ENCODE data around the gene STRA8. TPM values are rescaled to one million over a fixed set of nuclear protein-coding genes. Genes with fewer than 3 reads are reported as not detected.

The STRA8 gene
- polyA plus RNA-seq, 1 donor from 2014 or later: not detected

DNA sequence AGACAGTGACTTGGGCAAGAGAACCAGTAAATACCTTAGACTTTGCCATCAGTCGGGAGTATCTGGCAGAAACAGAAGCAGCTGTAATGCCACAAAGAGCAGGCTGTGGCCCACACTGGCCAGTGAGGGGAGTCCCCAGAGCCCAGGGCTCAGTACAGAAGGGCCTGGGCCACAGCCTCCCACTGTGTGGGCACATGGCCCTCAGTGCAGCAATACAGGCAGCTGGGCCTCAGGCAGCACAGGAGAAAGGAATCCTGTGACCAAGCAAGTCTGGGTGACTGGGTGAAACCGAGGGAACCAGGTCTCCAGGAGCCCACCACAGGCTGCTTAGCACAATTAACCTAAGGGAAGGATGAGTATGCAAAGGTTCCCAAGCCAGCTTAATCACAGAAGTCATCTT lies 36.3 kb upstream of the STRA8 start:
- Histone ChIP-seq H3K36me3 (ENCODE audit: insufficient read depth, low read length) (no peaks in the 10 kb centered on the region), H2AFZ (ENCODE audit: low read depth, low read length) (no peak overlapping the region), H3F3A (ENCODE audit: insufficient read depth, low read length, poor library complexity, severe bottlenecking) (no peaks in the 10 kb centered on the region), H3K9ac (ENCODE audit: low read length) (no peak overlapping the region), H3K4me3 (ENCODE audit: low read length) (no peak overlapping the region), H3K9me2 (ENCODE audit: insufficient read depth, low read length) (no peaks in the 10 kb centered on the region), H3K27ac (ENCODE audit: low read length) (no peak overlapping the region), H3K27me3 (ENCODE audit: insufficient read depth, low read depth, low read length) (no peaks in the 10 kb centered on the region), H4K20me1 (ENCODE audit: insufficient read depth) (no peaks in the 10 kb centered on the region), H3K9me3 (ENCODE audit: low read length) (no peaks in the 10 kb centered on the region), H3K79me2 (replicated peaks; ENCODE audit: insufficient read depth, low read length) (no peaks in the 10 kb centered on the region), H3K4me2 (ENCODE audit: low read length) (no peak overlapping the region)
- no peak for TF ChIP-seq POLR2AphosphoS5 (IDR thresholded peaks at IDR 0.05)
- TF ChIP-seq SMC3 (conservative IDR thresholded peaks at IDR 0.05; ENCODE audit: poor library complexity): no peak
- TF ChIP-seq TAF1 (IDR thresholded peaks at IDR 0.05; ENCODE audit: low read depth): no peak
- TF ChIP-seq, protein P1, sequence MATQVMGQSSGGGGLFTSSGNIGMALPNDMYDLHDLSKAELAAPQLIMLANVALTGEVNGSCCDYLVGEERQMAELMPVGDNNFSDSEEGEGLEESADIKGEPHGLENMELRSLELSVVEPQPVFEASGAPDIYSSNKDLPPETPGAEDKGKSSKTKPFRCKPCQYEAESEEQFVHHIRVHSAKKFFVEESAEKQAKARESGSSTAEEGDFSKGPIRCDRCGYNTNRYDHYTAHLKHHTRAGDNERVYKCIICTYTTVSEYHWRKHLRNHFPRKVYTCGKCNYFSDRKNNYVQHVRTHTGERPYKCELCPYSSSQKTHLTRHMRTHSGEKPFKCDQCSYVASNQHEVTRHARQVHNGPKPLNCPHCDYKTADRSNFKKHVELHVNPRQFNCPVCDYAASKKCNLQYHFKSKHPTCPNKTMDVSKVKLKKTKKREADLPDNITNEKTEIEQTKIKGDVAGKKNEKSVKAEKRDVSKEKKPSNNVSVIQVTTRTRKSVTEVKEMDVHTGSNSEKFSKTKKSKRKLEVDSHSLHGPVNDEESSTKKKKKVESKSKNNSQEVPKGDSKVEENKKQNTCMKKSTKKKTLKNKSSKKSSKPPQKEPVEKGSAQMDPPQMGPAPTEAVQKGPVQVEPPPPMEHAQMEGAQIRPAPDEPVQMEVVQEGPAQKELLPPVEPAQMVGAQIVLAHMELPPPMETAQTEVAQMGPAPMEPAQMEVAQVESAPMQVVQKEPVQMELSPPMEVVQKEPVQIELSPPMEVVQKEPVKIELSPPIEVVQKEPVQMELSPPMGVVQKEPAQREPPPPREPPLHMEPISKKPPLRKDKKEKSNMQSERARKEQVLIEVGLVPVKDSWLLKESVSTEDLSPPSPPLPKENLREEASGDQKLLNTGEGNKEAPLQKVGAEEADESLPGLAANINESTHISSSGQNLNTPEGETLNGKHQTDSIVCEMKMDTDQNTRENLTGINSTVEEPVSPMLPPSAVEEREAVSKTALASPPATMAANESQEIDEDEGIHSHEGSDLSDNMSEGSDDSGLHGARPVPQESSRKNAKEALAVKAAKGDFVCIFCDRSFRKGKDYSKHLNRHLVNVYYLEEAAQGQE (IDR thresholded peaks at IDR 0.05; ENCODE audit: borderline replicate concordance): no peak
- TF ChIP-seq EP300 (conservative IDR thresholded peaks at IDR 0.05; ENCODE audit: poor library complexity, severe bottlenecking): no peak
- TF ChIP-seq, protein P2, sequence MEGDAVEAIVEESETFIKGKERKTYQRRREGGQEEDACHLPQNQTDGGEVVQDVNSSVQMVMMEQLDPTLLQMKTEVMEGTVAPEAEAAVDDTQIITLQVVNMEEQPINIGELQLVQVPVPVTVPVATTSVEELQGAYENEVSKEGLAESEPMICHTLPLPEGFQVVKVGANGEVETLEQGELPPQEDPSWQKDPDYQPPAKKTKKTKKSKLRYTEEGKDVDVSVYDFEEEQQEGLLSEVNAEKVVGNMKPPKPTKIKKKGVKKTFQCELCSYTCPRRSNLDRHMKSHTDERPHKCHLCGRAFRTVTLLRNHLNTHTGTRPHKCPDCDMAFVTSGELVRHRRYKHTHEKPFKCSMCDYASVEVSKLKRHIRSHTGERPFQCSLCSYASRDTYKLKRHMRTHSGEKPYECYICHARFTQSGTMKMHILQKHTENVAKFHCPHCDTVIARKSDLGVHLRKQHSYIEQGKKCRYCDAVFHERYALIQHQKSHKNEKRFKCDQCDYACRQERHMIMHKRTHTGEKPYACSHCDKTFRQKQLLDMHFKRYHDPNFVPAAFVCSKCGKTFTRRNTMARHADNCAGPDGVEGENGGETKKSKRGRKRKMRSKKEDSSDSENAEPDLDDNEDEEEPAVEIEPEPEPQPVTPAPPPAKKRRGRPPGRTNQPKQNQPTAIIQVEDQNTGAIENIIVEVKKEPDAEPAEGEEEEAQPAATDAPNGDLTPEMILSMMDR (IDR thresholded peaks at IDR 0.05; ENCODE audit: poor library complexity, severe bottlenecking): no peak

DNA sequence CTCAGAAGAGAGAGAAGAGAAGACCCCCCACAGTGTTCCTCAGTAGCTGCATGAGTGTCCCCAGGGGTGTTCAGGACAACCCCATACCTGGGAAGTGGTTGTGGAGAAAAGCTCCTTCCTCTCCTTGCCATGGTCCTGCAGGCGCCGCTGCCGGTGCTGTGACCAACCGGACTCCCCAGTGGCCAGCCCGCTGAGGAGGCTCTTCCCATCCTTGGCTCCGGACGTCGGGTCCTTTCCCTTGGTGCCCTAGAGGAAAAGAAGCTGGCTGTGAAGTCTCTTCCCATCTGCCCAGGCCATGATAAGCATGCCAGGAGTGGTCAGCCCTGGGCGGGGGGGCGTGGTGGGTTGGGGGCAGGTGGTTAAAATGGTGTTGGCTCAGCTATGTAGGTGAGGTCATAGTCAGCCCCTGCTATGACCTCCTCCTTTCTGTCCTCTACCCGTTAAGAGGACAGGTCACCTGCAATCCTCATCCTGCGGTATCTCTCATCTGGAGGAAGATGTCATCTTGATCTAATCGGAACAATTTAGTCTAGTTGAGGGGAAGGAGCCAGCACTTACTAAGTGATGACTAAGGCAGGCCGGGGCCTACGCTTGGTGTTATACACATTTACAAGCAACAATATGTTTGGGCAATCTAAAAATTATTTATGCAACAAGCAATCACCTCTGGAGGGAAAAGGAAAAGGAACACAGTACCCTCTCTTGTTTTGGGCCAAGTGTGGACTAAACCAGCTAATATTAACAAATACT lies 35.6 kb upstream of the STRA8 start:
- H3K9me2 ChIP-seq (ENCODE audit: insufficient read depth, low read length): no peaks in the 10 kb centered on the region
- no peak overlapping the region for H3K4me2 ChIP-seq (ENCODE audit: low read length)
- H3K9me3 ChIP-seq (ENCODE audit: low read length): no peaks in the 10 kb centered on the region
- no peaks in the 10 kb centered on the region for H3F3A ChIP-seq (ENCODE audit: insufficient read depth, low read length, poor library complexity, severe bottlenecking)
- no peak overlapping the region for H3K9ac ChIP-seq (ENCODE audit: low read length)
- no peaks in the 10 kb centered on the region for H3K36me3 ChIP-seq (ENCODE audit: insufficient read depth, low read length)
- H3K27me3 ChIP-seq (ENCODE audit: insufficient read depth, low read depth, low read length): no peaks in the 10 kb centered on the region
- H3K4me3 ChIP-seq (ENCODE audit: low read length): no peak overlapping the region
- no peak overlapping the region for H3K27ac ChIP-seq (ENCODE audit: low read length)
- no peak overlapping the region for H2AFZ ChIP-seq (ENCODE audit: low read depth, low read length)
- no peak for TF ChIP-seq POLR2AphosphoS5 (IDR thresholded peaks at IDR 0.05)
- TF ChIP-seq, protein P2 (IDR thresholded peaks at IDR 0.05; ENCODE audit: poor library complexity, severe bottlenecking): no peak
- TF ChIP-seq, protein P1 (IDR thresholded peaks at IDR 0.05; ENCODE audit: borderline replicate concordance): no peak
- no peak for TF ChIP-seq MXI1 (conservative IDR thresholded peaks at IDR 0.05; ENCODE audit: poor library complexity, severe bottlenecking)
- no peak for TF ChIP-seq SMC3 (conservative IDR thresholded peaks at IDR 0.05; ENCODE audit: poor library complexity)
- TF ChIP-seq RAD21 (conservative IDR thresholded peaks at IDR 0.05): no peak
- no peak for TF ChIP-seq EZH2 (IDR thresholded peaks at IDR 0.05; ENCODE audit: borderline replicate concordance, insufficient read depth, low read length, poor library complexity, severe bottlenecking)
- no peak for TF ChIP-seq EP300 (conservative IDR thresholded peaks at IDR 0.05; ENCODE audit: poor library complexity, severe bottlenecking)
- TF ChIP-seq TAF1 (IDR thresholded peaks at IDR 0.05; ENCODE audit: low read depth): no peak
- H3K79me2 ChIP-seq (replicated peaks; ENCODE audit: insufficient read depth, low read length): no peaks in the 10 kb centered on the region
- no peaks in the 10 kb centered on the region for H4K20me1 ChIP-seq (ENCODE audit: insufficient read depth)

All from neural cell (in vitro differentiated cells).